NCI-H524 (cell line): Measurements from ENCODE around the gene KCNJ4.
A peak's percentile ranks its signal among the peaks of the same experiment; 100 is the strongest.

ENCODE experiments used
- DNase-seq, 2 experiments: peaks; one replicate each; lab custom pipeline; 2025; lab: John Stamatoyannopoulos, UW

KCNJ4 gene

GRCh38 chr22:38453066-38453672 is 1.8 kb downstream of the KCNJ4 start:
- DNase-seq, result no peak

DNA sequence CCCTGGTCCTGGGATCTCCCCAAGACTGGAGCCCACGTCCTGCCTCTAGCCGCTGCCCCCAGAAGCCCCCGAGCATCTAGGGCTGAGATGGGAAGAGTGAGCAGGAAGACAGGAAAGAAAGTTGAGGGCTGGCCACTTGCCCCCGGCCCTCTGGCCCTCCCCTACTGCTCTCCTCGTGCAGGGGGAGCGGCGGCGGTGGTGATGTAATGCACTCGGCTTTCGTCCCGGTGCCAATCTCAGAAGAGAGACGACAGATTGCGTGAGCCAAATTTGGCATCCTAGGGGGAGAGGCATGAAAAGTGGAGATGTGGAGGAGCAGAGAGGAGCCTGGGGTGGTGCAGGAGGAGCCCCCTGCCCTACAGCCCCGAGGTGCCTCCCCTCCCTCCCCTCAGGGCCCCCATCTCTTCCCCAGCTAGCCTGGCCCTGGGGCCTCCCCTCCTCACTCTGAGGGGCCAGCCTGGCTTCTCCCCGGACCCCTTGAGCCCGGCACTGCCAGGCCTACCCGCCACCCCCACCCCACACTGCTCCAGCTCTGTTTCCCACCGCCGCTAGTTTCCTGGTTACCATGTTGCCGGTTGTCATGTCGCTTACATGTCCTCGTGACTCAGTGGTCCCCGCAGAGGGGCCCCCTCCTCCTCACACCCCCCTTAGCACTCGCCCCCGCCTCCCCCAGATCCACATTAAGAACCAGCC is 2.5 kb downstream of the KCNJ4 start:
- peak; percentile 59 to 75 for DNase-seq

- DNase-seq, result no peak
These were observed 3.1 kb downstream of the KCNJ4 start for GRCh38 chr22:38451864-38452263.

DNA sequence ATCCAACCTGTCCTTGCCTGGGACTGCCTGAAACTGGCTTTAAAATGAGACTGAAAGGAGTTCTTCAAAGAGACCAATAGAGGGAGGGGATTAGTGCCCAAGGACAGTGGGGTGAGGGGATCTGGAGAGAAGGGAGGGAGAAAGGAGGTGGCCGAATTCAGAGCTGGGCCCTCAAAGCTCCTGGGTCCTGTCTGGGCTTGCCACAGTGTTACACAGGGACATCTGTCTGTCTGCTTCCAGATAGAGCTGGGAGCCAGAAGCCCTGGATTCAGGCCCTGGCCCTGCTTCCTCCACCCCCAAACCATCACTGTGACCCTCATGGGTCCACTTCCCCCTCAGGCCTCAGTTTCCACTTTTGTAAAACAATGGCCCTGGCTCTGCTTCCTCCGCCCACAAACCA is 3.6 kb downstream of the KCNJ4 start:
- DNase-seq, result peak in 1 of 2 experiments; percentile 46

DNA sequence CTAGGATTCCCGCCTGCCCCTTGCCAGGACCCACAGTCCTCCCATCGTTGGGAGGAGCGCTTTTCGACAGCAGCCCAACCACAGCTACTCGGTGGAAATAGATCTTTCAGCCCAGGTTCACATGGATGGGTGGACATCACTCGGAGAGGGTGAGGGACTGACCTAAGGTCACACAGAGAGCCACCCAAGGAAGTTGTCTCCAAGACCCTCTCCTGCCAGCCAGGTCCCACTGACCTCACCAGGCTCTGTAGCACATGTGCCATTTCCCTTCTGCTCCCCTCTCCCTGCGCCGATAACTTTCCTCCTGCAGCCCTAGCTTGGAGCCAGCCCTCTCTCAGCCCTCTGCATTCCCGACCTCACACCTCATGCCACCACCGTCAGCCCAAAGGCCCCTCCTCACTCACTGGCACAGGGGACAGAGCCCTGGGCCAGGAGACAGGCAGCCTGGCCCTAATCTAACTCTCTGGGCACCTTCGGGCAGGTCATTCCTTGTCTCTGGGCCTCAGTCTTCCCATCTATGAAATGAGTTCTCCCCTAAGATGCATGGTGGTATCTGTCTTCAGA is 4.7 kb downstream of the KCNJ4 start:
- DNase-seq, result no peak

DNA sequence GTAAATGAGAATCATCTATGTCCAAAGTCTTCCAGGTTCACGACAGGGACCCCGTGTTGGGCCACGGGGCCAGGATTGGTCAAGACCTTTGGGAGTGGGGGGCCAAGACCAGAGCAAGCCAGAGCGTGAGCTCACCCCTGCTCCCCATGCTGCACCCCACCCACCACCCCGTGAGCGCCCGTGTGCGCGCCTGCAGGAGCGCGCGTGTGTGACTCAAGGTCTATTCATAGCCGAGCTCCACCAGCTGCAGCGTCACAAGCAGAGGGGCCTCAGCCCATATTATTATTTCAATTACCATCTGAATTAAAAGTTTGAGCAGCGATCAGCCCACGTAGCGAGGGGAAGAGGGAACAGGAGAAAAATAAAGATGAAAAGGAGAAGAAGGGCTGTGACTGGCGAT is 5.2 kb downstream of the KCNJ4 start:
- DNase-seq, result no peak

- DNase-seq, result no peak
These were observed 5.9 kb downstream of the KCNJ4 start for GRCh38 chr22:38448945-38449745.

- DNase-seq, result peak in 1 of 2 experiments; percentile 26
These were observed 8.9 kb downstream of the KCNJ4 start for GRCh38 chr22:38446018-38446601.

GRCh38 chr22:38444783-38445182 is 10.2 kb downstream of the KCNJ4 start:
- no peak for DNase-seq

- DNase-seq, result no peak
These were observed 11.1 kb downstream of the KCNJ4 start for GRCh38 chr22:38443628-38444521.

GRCh38 chr22:38442967-38443627 is 11.9 kb downstream of the KCNJ4 start:
- no peak for DNase-seq

- no peak for DNase-seq
These were observed 13.2 kb downstream of the KCNJ4 start for GRCh38 chr22:38441620-38442287.

GRCh38 chr22:38440747-38441350 is 14.2 kb downstream of the KCNJ4 start:
- DNase-seq, result no peak

GRCh38 chr22:38437416-38437815 is 17.6 kb downstream of the KCNJ4 start:
- no peak for DNase-seq

DNA sequence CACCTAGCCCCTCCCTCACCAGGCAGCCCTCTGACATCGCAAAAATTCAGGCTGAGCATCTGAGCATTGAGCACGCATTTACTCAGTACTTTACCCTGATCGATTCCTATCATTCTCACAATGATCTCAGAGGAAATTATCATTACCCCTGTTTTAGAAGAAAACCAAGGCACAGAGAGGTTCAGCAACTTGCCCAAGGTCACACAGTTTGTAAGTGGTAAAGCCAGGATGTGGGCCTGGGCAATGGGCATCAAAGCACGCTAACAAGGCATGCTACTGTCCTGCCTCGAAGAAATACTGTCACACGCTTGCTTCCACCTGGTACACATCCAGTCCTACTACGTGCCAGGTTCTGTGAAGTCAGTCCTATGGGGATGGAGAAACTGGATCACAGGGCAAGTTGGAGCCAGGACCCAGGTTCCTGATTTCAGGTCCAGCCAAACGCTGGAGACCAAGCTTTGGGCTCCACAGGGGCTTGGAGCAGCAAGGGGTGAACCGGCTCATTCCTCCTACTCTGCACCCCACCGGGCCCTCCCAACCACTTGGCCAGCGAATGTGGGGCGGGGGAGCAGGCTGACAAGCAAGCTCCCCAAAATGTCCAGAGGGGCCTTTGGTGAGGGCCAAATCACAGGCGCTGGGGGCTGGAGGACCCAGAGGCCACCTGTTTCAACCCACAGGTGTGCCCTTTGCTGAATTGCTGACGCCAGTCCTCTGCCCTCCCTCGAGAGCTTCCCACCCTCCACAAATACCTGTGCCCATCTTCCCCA is 18.2 kb downstream of the KCNJ4 start:
- no peak for DNase-seq

- no peak for DNase-seq
These were observed 19.0 kb downstream of the KCNJ4 start for GRCh38 chr22:38435965-38436364.

- no peak for DNase-seq
These were observed 20.0 kb downstream of the KCNJ4 start for GRCh38 chr22:38435010-38435409.

- no peak for DNase-seq
These were observed 21.1 kb downstream of the KCNJ4 start for GRCh38 chr22:38433871-38434270.

- no peak for DNase-seq
These were observed 22.7 kb downstream of the KCNJ4 start for GRCh38 chr22:38432264-38432663.
